ENCODE results near the gene FAM181A.
A peak's percentile ranks its signal among the peaks of the same experiment; 100 is the strongest.

FAM181A gene

DNA sequence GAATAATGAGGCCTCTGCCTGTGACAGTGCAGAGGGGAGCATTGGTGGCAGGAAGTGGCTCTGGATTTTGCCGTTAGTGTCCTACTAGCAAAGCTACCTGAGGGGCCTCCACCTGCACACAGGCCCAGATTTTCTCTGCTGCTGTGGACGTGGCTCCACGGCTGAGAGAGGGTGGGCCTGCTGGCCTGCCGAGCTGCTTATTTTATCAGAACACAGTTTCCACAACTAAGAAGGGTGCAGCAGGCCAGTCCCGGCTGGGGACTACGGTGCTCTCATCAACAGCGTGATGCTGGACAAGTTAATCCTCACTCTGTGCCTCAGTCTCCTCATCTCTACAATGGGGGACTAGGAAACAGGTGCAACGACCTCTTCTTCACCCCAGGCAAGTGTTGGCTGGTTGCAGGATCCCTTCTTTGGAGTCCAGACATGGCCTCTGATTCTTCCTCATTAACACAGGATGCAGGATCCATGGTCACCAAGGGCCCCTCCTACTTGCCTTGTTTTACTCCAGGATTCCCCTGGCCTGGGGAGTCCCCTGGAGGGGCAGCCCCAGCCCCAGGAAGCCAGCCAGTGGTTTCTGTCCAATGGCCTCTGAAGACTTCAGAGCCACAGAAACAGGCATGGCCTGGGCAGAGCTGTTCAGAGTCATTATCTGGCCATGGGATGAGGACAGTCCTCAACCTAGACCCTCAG, 3.3 kb downstream of the FAM181A start:
- no peak for DNase-seq

- no peak for DNase-seq
Observed at GRCh38 chr14:93930989-93931307, 3.8 kb downstream of the FAM181A start.

- DNase-seq = no peak
Observed at GRCh38 chr14:93932642-93933041, 5.5 kb downstream of the FAM181A start.

- DNase-seq = no peak
Observed at GRCh38 chr14:93935213-93935612, 8.1 kb downstream of the FAM181A start.

- DNase-seq = peak; percentile 40
Observed at GRCh38 chr14:93936245-93936644, 9.1 kb downstream of the FAM181A start.

GRCh38 chr14:93936926-93937325, 9.8 kb downstream of the FAM181A start:
- no peak for DNase-seq

DNA sequence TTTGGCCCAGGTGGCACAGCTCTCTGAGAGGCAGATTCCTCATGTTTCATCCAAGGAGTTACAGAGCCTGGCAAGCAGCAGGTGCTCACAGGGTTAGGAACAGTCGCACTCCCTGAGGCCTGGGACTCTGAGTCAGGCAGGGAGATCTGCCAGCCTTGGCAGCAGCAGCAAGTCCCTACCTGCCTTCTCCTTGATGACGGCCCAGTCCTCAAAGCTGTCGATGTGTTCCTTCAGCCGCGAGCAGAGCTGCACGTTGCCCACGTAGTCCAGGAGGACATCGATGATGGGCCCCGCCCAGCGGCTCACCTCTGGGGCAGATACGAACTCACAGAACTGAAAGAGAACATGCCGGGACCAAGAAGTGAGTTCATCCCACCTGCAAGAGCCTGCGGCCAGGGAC, 10.4 kb downstream of the FAM181A start:
- DNase-seq = peak; percentile 88

DNA sequence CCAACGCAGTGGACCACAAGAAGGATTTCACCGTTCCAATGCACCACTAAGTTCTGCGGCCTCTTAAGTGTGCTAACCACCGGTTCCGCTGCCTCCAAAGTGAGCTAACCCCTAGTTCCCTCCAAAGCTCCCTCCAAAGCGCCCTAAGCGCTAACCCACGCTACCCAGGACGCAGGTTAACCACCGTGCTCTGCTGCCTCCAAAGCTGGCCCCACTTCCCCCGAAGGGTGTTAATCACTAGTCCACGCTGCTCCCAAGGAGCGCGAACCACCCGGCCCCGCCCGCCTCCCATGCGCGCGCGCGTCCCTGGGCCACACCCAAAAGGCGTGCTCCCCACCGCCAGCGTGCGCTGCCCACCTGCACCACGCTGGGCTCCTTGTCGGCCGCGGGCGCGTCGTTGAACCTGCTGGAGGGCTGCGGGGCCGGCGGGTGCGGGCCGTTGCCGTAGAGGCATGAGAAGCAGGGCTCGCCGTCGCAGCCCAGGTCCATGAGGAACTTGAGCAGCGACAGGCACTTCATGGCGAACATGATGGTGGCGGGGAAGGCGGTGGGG, 11.7 kb downstream of the FAM181A start:
- DNase-seq = no peak

DNA sequence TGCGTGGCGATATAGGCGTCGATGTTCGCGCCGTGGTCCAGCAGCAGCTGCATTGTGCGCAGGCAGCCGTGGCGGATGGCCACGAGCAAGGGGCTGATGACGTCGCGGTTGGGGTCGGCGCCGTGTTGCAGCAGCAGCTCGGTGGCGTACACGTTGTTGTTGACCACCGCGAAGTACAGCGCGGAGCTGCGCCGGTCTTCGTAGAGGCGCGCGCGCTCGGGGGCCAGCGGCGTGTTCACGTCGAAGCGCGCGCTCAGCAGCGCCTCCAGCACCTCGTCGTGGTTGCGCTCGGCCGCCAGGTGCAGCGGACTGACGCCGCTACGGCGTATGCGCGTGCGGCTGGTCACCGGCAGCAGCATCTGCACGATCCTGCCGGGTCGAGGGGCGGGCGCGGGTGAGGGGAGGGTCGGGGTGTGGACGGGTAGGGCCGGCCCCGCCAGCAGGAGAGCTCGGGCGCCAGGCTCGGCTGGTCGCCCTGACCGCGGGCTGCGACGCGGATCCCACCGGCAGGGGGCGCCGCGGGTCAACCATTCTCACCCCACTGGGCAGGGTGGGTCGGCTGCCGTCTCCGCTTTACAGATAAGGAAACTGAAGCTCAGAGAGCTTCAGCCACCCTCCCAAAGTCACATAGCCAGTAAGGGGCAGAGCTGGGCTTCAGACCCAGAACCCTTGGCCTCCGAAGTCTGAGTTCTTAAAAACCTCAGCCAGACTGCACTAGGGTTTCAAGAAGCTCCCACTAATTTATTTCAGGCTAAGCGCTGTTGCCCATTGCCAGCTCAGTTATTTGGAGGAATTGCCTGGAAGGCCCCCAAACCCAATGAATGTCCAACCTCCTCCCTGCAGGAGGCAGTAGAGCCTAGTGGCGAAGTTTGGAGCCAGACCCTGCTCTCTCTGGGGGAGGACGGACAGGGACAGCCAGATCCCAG, 12.4 kb downstream of the FAM181A start:
- DNase-seq = no peak

- no peak for DNase-seq
Observed at GRCh38 chr14:93940437-93940836, 13.3 kb downstream of the FAM181A start.

- peak; percentile 84 for DNase-seq
Observed at GRCh38 chr14:93941293-93941910, 14.3 kb downstream of the FAM181A start.

- DNase-seq = no peak
Observed at GRCh38 chr14:93943052-93943451, 15.9 kb downstream of the FAM181A start.

DNA sequence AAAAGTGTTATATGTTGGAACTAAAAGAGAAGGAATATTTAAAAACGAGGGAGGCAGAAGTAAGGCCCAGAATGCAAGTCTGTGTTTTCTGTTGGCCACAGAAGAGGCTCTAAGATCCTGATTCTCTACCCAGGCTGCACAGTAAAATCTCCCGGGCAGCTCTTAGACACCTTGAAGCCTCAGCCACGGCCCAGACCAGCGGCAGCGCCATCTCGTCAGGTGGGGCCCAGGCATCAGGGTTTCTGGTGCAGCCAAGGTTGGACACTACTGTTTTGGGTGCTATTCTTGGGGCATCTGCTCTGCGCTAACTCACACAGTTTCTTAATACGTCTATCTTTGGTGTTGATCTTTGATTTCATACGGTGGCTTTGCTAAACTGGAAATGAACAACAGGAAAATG, 16.8 kb downstream of the FAM181A start:
- no peak for DNase-seq

DNA sequence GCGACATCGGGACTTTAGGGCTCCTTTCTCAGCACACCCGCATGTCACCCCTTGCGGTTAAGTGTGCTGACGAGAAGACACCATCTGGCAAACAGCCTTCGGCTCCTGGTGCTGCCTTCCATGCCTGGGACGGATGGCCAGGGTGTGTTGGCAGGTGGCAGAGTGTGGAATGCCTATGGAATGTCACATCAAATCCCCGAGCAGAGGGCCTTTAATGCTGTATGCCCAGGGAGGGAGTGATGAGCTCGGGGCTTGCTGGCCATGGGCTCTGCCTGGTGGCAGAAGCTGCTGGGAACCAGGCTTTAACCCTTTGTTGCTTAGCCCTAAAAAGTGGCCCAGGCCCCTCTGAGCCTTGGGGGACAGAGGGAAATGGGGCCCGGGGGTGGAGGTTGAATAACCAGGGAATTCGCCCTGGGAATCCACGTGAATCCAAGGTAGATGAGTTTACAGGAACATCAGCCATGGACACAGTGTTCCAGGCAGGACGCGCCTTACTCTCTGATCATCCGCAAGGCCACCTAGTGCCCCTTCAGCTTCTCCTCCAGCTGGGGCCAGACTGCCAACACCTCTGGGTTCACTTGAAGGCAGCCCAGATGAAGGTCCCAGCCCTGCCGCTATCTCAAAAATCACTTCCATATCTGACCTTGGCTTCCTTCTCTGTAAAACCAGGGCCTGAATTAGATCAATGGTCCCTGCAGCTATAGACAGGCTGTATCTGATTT, 17.4 kb downstream of the FAM181A start:
- peak; percentile 68 for DNase-seq

GRCh38 chr14:93945070-93945399, 17.9 kb downstream of the FAM181A start:
- no peak for DNase-seq

DNA sequence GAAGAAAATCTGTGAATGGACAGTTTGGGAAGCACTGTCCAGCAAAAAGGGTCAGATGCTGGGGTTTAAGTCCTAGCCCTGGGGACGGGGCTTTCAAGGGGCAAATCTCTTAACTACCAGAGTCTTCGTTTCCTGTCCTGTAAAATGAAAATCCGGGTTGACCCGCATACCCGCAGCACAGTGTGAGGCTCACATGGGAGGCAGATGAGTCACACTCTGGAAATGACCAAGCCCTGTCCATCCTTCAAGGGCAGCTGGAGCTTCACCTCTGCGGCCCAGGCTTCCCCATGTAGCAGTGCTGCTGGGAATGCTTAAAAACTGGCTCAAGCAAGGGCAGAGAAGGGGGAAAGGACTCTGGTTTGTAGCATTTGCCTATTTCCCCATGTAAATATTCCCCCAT, 19.0 kb downstream of the FAM181A start:
- no peak for DNase-seq

GRCh38 chr14:93946541-93947090, 19.5 kb downstream of the FAM181A start:
- no peak for DNase-seq

DNA sequence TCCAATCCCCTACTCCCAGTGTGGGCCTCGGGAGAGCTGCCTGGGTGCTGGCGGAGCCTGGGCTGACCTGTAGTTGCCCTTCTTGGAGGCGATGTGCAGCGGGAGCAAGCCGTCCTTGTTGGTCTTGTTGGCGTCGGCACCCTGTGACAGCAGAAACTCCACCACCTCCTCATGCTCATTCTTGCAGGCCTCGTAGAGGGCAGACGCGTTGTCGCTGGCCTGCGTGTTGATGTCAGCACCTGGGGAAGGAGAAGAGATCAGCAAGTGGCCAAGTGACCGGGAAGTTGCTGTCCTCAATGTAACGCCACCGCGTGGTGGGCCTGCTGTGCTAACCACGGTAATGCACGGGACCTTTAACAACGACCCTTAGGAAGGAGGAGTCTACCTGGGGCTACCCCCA, 20.1 kb downstream of the FAM181A start:
- no peak for DNase-seq

GRCh38 chr14:93949511-93950075, 22.4 kb downstream of the FAM181A start:
- no peak for DNase-seq

- no peak for DNase-seq
Observed at GRCh38 chr14:93950948-93951634, 23.9 kb downstream of the FAM181A start.

DNA sequence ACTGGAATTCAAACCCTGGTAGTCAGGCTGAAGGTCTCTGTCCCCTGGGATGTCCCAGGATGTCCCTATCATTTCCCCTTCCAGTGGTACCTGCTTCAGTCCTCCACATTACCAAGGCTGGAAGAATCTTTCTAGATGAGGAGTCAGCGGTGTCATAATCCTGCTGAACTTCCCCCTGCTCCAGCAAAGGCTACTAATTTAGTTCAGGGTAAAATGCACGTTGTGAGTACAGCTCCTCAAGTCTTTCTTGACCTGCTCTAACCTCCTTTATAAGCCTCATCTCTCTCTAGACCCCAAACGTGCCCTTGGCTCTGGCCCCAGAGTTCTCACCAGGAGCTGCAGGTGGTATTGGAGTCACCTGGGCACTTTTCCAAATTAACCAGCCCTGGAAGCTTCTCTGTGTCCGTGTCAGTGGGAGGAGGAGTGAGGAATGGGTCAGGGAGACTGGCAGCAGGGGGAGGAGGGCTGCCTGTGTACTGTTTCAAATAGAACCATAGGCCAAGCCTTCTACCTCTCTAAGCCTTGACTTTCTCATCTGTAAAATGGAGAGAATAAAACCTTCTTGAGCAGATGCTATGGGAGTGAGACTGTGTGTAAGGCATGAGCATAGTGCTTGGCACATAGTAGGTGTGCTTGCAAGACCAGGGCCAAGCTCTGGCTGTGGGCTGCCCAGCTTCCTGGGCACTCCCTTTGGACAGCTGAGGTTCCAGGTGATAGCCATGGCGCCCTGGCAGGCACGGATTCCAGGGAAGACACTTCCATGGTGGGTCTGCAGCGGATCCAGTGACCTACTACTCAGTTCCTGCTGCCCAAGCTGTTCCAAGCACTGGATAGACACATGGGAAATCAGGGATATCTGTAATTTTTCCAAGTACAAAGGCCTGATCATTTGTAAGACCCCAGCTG, 24.7 kb downstream of the FAM181A start:
- DNase-seq = peak; percentile 24

All from NCI-H2171 (cell line).